Adrenal gland (tissue), 12 donors: ENCODE measurements around the gene CASKIN2. TPM values are rescaled to one million over a fixed set of nuclear protein-coding genes. Genes with fewer than 3 reads are reported as not detected.

Experiments used
- DNase-seq, 7 donors: peaks; one replicate each; pipeline ENCODE4 v3.0.0-alpha.2; 2019 to 2020
- H3K27ac ChIP-seq, 5 donors: fragments of 200-600 bp; sonication (generic) in 4 of 5; 1 replicate in 3 of 5; 2 replicates in 2 of 5; pipeline versions ENCODE4 v1.5.1 to v1.8.0; 2016 to 2020; ENCODE audit warnings: mild to moderate bottlenecking in 1 of 5
- H3K27me3 ChIP-seq: fragments of 200-600 bp; 2 replicates; pipeline ENCODE4 v1.8.0; 2021
- H3K36me3 ChIP-seq, 2 donors: fragments of 200-600 bp; replicated peaks in 1 of 2; 1 replicate in 1 of 2; 2 replicates in 1 of 2; pipeline versions ENCODE4 v1.5.1 to v1.8.0; 2018 to 2022
- H3K4me1 ChIP-seq, 2 donors: fragments of 200-600 bp; replicated peaks in 1 of 2; 1 replicate in 1 of 2; 2 replicates in 1 of 2; pipeline versions ENCODE4 v1.5.1 to v1.8.0; 2018 to 2021
- H3K4me3 ChIP-seq, 4 donors: fragments of 200-600 bp; sonication (generic) in 3 of 4; one replicate each; pipeline ENCODE4 v1.5.1; 2016 to 2018
- H3K9me3 ChIP-seq, 3 donors: fragments of 200-600 bp; sonication (generic) in 1 of 3; replicated peaks in 1 of 3; 1 replicate in 2 of 3; 2 replicates in 1 of 3; pipeline versions ENCODE4 v1.5.1 to v1.8.0; 2016 to 2021
- POLR2A ChIP-seq, 2 donors: fragments of 450-650 bp; IDR thresholded peaks; one replicate each; pipeline ENCODE4 v1.6.1; 2017; ENCODE audit warnings: antibody characterized with exemption in 2 of 2, mild to moderate bottlenecking in 2 of 2, moderate library complexity in 1 of 2
- WGBS, 4 donors: extraction: QIAGEN DNeasy Blood & Tissue Kit in 2 of 4; methylation state at CpG; one replicate each; pipeline versions ENCODE4 v1.1.5 to v1.1.7; 2013 to 2017; 5-methylcytosine and 5-hydroxymethylcytosine counted together
- intact Hi-C, 2 donors: fragments of 100-400 bp; cut with DNase I; formaldehyde crosslinking; loops; one replicate each; pipeline versions ENCODE4 v1.14.1 to v1.15.0; 2022 to 2023
- polyA plus RNA-seq, 3 donors: library from polyadenylated mRNA; stranded (reverse); fragments of 200-250 nt in 2 of 3; fragments of 350-450 nt in 1 of 3; fragmentation: Illumina TruSeq in 1 of 3; extraction: RNeasy Lipid Tissue Mini Kit (QIAGEN cat#74804) in 1 of 3; gene quantifications; one replicate each; pipeline ENCODE4 v1.2.3, GENCODE V29; 2013 to 2014
- total RNA-seq, 9 donors: library from RNA; depleted of rRNA in 4 of 9; stranded (reverse); fragments of >200 nt in 4 of 9; fragments of 120-200 nt in 1 of 9; fragmentation: NEBNext Ultra II Directional in 1 of 9; extraction: Animal tissue kit (Norgen Biotek cat#: 25700) in 1 of 9; gene quantifications; one replicate each; pipeline versions ENCODE4 v1.1.0 to v1.2.4, GENCODE V29; 2013 to 2023
- TF ChIP-seq, protein P1 (sequence below), 6 experiments: fragments of 450-650 bp in 4 of 6; fragments of 200-600 bp in 2 of 6; sonication (generic) in 1 of 6; IDR thresholded peaks; 1 replicate in 5 of 6; 2 replicates in 1 of 6; pipeline versions ENCODE4 v1.5.1 to v1.8.0; 2016 to 2021; ENCODE audit warnings: antibody characterized with exemption in 6 of 6, mild to moderate bottlenecking in 2 of 6, moderate library complexity in 1 of 6
- donor health status: healthy with polysubstance abuse.
- donor health status: Bipolar disorder and iron deficiency.
- donor health status: DM: yes; HTN: yes; CAD: no.
- donor health status: DM: no; HTN: no; CAD: no.
- donor health status: DM: no; HTN: no; CAD: no.
- donor health status: DM: yes; HTN: yes; CAD: no.

CASKIN2 gene
- total and polyA plus RNA-seq, 12 donors = 10.1 to 90.8 (median 35.3) TPM

DNA sequence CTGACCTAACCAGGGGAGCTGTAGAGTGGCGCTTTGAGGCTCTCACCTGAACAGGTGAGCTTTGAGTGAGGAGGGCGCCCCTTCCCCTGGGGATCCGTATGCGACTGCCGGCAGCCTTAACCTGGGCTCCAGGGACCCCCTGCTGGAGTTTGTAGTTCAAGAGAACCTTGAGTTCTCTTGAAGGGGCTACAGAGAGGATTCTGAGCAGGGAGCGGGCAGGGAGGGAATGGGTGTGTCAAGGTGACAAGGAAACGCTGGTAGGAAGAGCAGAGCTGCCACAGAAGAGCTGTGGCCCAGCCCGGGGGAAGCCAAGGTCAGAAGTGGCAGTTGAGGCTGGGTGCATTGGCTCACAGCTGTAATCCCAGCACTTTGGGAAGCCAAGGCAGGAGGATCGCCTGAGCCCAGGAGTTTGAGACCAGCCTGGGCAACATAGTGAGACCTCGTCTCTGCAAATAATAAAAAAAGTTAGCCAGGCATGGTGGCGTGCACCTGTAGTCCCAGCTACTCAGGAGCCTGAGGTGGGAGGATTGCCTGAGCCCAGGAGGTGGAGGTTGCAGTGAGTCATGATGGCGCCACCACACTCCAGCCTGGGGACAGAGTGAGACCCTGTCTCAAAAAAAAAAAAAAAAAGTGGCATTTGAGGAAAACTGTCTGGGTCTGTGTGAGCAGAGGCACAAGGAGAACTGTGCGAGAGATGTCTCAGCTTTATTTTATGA, 11.4 kb upstream of the CASKIN2 start:
- Histone ChIP-seq H3K27me3 (no peaks in the 10 kb centered on the region), H3K9me3 (no peaks in the 10 kb centered on the region), H3K4me1 (peaks cover 12 to 15% of the 10 kb centered on the region in 2 donors), H3K36me3 (peaks cover 0 to 6% of the 10 kb centered on the region in 2 donors), H3K27ac (no peak overlapping the region), H3K4me3 (peak overlapping the region in 2 of 4 donors; percentile 62 to 71)
- no peak for DNase-seq
- 65 to 76% (median 70%) methylated on average over 9 to 13 of the region's 13 CpGs for WGBS, 4 donors
- intact Hi-C loops = loop anchor here in 1 of 2 donors (5.0 kb wide), 1 partner anchor 61 kb away; the partner anchor contains the start of gene MYO15B
- no peak for TF ChIP-seq POLR2A (IDR thresholded peaks at IDR 0.05)
- TF ChIP-seq, protein P1, sequence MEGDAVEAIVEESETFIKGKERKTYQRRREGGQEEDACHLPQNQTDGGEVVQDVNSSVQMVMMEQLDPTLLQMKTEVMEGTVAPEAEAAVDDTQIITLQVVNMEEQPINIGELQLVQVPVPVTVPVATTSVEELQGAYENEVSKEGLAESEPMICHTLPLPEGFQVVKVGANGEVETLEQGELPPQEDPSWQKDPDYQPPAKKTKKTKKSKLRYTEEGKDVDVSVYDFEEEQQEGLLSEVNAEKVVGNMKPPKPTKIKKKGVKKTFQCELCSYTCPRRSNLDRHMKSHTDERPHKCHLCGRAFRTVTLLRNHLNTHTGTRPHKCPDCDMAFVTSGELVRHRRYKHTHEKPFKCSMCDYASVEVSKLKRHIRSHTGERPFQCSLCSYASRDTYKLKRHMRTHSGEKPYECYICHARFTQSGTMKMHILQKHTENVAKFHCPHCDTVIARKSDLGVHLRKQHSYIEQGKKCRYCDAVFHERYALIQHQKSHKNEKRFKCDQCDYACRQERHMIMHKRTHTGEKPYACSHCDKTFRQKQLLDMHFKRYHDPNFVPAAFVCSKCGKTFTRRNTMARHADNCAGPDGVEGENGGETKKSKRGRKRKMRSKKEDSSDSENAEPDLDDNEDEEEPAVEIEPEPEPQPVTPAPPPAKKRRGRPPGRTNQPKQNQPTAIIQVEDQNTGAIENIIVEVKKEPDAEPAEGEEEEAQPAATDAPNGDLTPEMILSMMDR (IDR thresholded peaks at IDR 0.05) = no peak

DNA sequence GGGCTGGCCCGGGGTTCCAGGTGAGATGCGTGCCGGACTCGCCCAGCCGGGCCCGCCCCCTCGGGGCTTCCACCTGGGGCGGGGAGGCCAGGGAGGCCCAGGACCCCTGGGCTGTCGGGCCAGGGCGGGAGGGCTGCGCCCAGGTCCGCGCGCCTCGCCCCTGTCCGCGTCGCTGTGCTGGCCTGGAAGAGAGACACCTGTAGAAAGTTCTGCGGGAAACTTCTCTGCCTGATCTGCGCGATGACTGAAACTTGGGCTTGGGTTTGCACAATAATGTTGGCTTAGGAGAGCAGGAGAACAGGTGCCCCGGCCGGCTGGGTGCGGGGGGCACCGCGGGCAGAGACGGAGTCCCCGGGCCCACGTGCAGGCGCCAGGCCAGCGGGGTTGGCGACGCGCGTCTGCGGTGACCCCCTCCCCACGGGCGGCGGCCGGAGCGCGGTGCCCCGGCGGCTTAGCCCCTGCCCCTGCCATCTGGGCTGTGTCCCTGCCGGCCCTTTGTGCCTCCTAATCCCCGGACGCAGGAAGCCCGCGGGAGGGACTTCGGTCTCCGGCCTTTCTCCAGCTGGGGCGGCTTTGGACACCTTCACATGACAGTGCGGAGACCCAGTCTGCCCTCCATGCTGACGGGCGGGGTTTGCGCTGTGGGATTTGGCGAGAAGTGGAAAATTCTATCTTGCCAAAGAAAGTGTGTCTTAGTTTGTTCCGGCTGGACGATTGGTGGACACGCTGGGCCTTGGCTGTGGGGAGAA, 10.6 kb upstream of the CASKIN2 start:
- peaks cover 0 to 14% of the 10 kb centered on the region in 2 donors for H3K36me3 ChIP-seq
- no peaks in the 10 kb centered on the region for H3K27me3 ChIP-seq
- no peaks in the 10 kb centered on the region for H3K9me3 ChIP-seq
- intact Hi-C loops = loop anchor here in 1 of 2 donors (5.0 kb wide), 1 partner anchor 61 kb away; the partner anchor contains the start of gene MYO15B
- peaks cover 12 to 15% of the 10 kb centered on the region in 2 donors for H3K4me1 ChIP-seq
- peak overlapping the region in 1 of 5 donors; percentile 81 for H3K27ac ChIP-seq
- peak overlapping the region in 3 of 4 donors; percentile 27 to 71 (median 62) for H3K4me3 ChIP-seq
- 3 to 22% (median 7%) methylated on average over 11 to 60 of the region's 60 CpGs for WGBS, 4 donors
- TF ChIP-seq POLR2A (IDR thresholded peaks at IDR 0.05) = no peak
- TF ChIP-seq, protein P1 (IDR thresholded peaks at IDR 0.05) = no peak
- peak in 4 of 7 donors; percentile 35 to 45 (median 38) for DNase-seq

DNA sequence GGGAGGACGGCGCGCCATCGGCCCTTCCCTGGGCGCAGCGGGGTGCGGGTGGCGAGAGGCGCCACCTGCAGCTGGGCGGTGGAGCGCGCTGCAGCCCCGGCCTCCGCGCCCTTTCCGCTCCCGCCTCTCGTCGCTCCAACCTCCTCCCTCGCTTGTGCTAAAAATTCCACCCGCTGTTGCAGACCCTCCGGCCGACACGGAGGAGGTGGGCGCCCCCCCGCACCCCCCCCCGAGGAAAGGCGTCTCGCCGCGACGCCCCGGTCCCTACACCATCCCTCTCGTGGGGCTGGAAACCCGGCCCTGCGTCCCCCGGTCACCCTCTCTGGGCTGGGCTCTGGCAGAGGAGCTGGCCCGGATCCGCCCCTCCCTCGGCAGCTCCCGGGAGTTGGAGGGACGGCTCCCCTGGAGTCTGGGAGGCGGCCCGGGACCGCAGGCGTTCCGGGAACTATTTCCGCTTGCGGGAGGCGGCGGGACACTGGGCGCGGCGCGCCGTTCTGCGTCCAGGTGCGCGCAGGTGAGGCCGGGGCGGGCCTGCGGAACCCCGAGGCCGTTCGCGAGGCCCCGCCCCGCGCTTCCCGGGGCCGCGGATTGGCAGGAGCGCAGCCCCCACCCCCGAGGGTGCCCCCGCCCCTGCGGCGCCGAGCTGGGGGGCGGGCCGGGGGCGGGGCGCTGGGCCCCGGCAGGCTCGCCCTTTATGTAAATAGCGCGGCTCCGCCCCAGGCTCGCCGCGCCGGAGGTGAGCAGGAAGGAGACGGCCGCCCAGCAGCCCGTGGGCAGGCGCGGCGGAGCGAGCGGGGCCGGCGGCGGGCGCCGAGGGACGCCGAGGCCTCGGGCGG, 9.9 kb upstream of the CASKIN2 start, which contains the start of gene LLGL2:
Gene LLGL2, plus strand, starts transcription at position 728 of the 836 bp plus-strand sequence. CDS start 17,730 bp downstream, outside the sequence.
- Histone ChIP-seq H3K4me3 (peak within 1 kb of the TSS in 3 of 4 donors; percentile 54 to 71 (median 62)), H3K27me3 (no peaks in the 10 kb centered on the region), H3K27ac (peak within 1 kb of the TSS in 4 of 5 donors; percentile 47 to 81 (median 70)), H3K9me3 (no peaks in the 10 kb centered on the region), H3K36me3 (peaks cover 0 to 17% of the 10 kb centered on the region in 2 donors), H3K4me1 (peaks cover 12 to 15% of the 10 kb centered on the region in 2 donors)
- WGBS, 4 donors = 0 to 1% (median 1%) methylated on average over 7 to 107 of the region's 108 CpGs
- TF ChIP-seq POLR2A (IDR thresholded peaks at IDR 0.05) = peak in 1 of 2 donors; percentile 65
- TF ChIP-seq, protein P1 (IDR thresholded peaks at IDR 0.05) = peak in 5 of 6 experiments; percentile 37 to 50 (median 41)
- peak; percentile 76 to 85 (median 81) for DNase-seq
- intact Hi-C loops = loop anchor here in 1 of 2 donors (5.0 kb wide), 1 partner anchor 62 kb away; the partner anchor contains the start of gene MYO15B
